CD4-positive, alpha-beta T cell treated with Interleukin-10 for 1 hour (primary cell): ENCODE results near the gene NBAS.
"Not testable (repeated sequence)": the region's sequence is repeated elsewhere in the genome, so short reads cannot be mapped to it uniquely, and the experiment has no call there.

Experiments used
- DNase-seq: peaks from one replicate; pipeline ENCODE4 v3.0.0-alpha.2; 2020

NBAS gene

GRCh38 chr2:15450808-15451207 lies 110.3 kb downstream of the NBAS start:
- DNase-seq: no peak

GRCh38 chr2:15449556-15450236 lies 111.4 kb downstream of the NBAS start:
- DNase-seq: no peak

- DNase-seq: no peak
These were observed 112.8 kb downstream of the NBAS start for GRCh38 chr2:15448250-15448839.

- no peak for DNase-seq
These were observed 113.8 kb downstream of the NBAS start for GRCh38 chr2:15447381-15447780.

- DNase-seq: no peak
These were observed 114.2 kb downstream of the NBAS start for GRCh38 chr2:15446961-15447360.

GRCh38 chr2:15445891-15446562 lies 115.1 kb downstream of the NBAS start:
- DNase-seq: no peak

- not testable (repeated sequence) for DNase-seq
These were observed 121.2 kb downstream of the NBAS start for GRCh38 chr2:15439768-15440524.

- not testable (repeated sequence) for DNase-seq
These were observed 121.8 kb downstream of the NBAS start for GRCh38 chr2:15439366-15439765.

GRCh38 chr2:15436195-15436594 lies 124.9 kb downstream of the NBAS start:
- no peak for DNase-seq

- no peak for DNase-seq
These were observed 125.7 kb downstream of the NBAS start for GRCh38 chr2:15435474-15435873.

GRCh38 chr2:15432642-15433256 lies 128.4 kb downstream of the NBAS start:
- no peak for DNase-seq

GRCh38 chr2:15429032-15429431 lies 132.1 kb downstream of the NBAS start:
- DNase-seq: no peak

GRCh38 chr2:15427987-15428386 lies 133.1 kb downstream of the NBAS start:
- no peak for DNase-seq

GRCh38 chr2:15426606-15427005 lies 134.5 kb downstream of the NBAS start:
- DNase-seq: no peak

- no peak for DNase-seq
These were observed 135.4 kb downstream of the NBAS start for GRCh38 chr2:15425712-15426111.

- DNase-seq: no peak
These were observed 139.4 kb downstream of the NBAS start for GRCh38 chr2:15421753-15422152.

GRCh38 chr2:15415748-15416147 lies 145.4 kb downstream of the NBAS start:
- DNase-seq: no peak

GRCh38 chr2:15412779-15413178 lies 148.4 kb downstream of the NBAS start:
- DNase-seq: no peak

- no peak for DNase-seq
These were observed 148.8 kb downstream of the NBAS start for GRCh38 chr2:15412309-15412708.

GRCh38 chr2:15410884-15411283 lies 150.2 kb downstream of the NBAS start:
- no peak for DNase-seq

- no peak for DNase-seq
These were observed 152.4 kb downstream of the NBAS start for GRCh38 chr2:15408759-15409158.

- no peak for DNase-seq
These were observed 153.5 kb downstream of the NBAS start for GRCh38 chr2:15407666-15408065.

- DNase-seq: not testable (repeated sequence)
These were observed 156.6 kb downstream of the NBAS start for GRCh38 chr2:15404511-15404910.
